CD4-positive, alpha-beta T cell treated with Interleukin-15 for 1 hour (primary cell): ENCODE results near the gene CADM1.

Experiments used
- DNase-seq: peaks from one replicate; pipeline ENCODE4 v3.0.0-alpha.2; 2020

Gene CADM1

GRCh38 chr11:115444542-115444941 lies 59.7 kb downstream of the CADM1 start:
- no peak for DNase-seq

GRCh38 chr11:115439969-115440540 lies 64.2 kb downstream of the CADM1 start:
- DNase-seq, result no peak

DNA sequence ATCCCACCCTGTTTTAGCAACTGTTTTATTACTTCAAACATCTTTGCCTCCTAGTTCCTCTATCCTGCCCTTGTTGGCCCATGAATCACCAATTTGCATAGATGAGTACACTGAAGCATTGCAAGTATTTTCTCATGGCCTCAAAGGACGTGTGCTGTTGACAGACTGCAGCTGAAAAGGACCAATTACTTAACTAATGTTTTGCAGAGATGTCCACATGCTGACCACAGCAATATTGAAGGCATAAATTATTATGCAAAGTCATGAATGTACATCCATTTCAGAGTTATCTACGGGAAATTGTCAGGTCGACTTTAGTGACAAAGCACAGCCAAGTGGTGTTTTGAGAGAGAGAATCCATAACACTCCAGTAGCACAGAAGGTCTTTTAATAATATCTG lies 64.8 kb downstream of the CADM1 start:
- no peak for DNase-seq

DNA sequence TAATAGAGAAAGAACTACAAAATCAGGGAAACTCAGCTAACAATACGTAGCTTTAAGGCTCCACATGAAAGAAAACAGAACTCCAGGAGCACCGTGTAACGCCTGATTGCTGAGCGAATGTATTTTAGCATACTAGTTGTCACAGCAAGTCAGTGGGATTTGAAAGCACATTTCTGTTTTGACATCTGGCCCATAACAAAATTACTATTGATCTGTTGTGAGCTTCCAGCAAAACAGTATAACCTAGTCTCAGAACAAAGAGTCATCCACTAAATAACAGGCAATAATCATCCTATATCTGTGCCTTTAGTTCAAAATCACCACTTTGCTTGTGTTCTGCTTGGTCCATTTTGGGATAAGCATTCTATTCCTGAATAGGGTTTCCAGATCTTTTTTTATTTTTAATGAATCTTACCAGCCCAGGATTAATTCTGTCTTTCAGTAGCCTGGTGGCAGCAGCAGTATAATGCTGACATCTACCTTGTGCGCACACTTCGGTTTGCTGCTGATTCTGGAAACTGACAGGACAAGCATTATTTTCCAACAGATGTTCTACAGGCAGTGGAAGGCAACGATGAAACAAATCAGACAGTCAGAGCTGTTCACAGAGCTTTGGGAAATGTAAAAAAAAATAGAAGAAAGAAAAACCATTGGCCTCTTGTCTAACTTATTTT lies 66.2 kb downstream of the CADM1 start:
- DNase-seq, result no peak

DNA sequence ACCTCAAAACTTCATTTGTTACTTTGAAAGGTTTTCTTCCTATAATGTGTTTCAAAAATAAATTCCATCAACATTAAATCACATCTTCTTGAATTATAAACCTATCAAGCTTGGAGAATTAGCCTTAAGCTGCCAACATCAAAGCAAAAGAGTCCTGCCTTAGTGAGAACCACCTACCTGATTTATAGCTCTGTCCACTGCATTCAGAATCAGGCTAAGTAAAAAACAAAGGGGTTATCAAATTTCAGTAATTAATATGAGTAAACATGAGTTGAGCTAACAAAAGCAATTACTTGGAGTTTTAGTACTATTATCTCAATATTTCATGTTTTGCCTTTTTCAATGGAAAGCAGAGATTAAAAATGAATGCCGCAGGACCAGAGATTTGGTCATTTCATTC lies 73.9 kb downstream of the CADM1 start:
- DNase-seq, result no peak

GRCh38 chr11:115428306-115428705 lies 75.9 kb downstream of the CADM1 start:
- DNase-seq, result no peak

- DNase-seq, result no peak
These were observed 78.4 kb downstream of the CADM1 start for GRCh38 chr11:115425816-115426215.

- DNase-seq, result no peak
These were observed 79.0 kb downstream of the CADM1 start for GRCh38 chr11:115425250-115425649.

GRCh38 chr11:115423728-115424459 lies 80.3 kb downstream of the CADM1 start:
- no peak for DNase-seq

DNA sequence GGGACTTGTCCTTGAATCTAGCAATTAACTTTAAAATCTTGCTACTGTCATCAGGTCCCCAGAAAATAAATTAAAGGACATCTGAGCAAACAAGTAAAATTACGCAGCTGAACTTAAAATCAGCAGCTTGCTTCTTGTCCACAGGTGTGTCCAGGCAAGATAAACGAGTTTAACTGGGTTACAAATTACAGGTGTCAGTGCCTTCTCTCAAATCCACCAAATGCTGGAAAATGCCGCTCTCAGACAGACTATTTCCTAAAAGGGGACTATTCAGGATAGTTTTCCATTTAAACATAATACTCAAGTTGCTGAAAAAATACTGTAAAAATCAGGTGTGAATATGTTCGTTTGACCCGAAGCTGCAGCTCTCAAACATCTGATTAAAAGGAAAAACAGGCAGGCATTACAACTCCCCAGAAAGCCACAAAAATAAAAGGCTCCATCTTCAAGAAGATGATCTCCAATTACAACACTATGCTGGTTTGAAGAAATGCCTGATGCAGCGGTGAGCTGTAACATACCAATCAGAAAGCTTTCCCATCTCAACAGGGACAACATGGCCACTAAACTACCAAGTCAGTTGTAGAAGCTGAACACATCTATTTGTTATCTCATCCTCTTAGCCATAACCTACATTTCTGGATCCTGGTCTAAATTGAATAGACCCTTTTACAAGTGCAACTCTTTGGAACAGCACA lies 82.1 kb downstream of the CADM1 start:
- no peak for DNase-seq

DNA sequence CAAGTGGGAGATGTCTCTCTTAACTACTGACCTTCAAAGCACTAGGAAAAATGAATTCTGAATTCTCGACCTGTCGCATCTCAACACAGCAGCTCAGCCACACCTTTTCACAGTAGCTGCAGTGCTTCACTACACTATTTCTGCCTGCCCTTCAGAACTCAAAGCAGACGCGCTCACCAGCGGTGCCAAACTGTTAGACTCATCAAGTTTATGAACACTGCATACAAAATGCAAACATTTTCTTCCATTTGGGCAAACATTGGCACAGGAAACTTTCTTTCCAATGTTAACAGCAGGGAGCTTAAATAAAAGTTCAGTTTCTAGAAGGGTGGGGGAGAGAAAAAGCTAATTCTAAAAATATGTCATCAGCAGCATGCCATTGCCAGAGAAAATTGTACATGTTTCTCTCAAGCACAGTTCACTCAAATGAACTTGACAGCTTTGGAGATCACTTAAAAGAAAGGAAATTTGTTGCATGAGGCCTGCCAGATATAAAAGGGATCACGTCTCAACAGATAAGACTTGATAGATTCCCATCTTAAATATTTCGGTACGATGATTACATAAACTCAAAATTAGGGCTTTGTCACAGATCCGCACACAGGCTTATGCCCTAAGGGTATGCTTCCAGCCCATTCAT lies 82.7 kb downstream of the CADM1 start:
- no peak for DNase-seq

- no peak for DNase-seq
These were observed 83.7 kb downstream of the CADM1 start for GRCh38 chr11:115420505-115420904.

DNA sequence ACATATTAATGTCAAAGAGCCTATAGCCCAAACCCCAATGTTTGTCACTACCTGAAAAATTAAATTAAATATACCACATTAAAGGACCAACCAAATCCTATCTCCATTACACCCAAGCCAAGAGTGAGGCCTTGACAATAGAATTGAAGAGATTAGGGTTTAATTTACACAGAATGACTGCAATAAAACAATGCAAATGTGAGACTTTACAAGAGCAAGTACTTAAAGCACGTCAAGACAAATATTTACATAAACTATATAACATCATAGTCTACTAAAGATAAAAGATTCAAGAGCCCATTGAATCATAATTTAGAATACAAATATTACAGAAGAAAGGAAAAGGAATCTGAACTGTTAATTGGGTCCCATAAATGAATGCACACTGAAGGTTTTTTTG lies 85.6 kb downstream of the CADM1 start:
- DNase-seq, result no peak

DNA sequence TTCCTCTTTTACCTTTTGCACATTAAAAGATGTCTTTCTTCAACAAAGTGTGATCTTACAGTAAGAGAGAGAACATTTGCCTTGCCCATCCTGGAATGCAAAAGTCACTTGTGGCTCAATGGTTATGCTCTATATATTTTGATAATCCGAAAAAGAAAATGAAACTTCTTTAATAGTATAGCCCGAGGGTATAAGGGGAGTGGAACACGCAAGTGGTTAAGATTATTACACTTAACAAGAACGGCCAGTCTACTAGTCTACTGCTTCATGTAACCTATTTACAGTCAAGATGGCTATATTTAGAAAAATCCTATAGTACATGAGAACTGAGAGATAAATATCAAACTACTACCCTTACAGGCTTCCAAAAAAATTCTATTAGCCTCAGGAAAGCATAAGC lies 86.1 kb downstream of the CADM1 start:
- DNase-seq, result no peak

DNA sequence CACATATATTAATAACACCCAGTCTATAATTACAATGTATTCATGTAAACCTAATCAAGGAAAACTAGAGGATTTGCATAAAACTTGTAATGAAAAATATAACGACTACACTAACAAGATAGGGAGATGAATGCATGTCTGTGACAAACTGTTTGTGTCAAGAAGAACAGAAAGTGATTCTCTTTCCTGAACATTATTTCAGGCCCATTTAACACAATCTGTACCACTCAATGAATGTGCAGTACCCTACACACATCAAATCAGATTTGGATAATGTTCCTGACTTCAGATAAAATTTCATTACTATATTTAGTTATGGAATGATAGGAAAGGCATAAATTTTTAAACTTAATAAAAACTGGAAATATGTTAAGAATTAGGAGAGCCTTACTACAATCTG lies 93.1 kb downstream of the CADM1 start:
- DNase-seq, result no peak

DNA sequence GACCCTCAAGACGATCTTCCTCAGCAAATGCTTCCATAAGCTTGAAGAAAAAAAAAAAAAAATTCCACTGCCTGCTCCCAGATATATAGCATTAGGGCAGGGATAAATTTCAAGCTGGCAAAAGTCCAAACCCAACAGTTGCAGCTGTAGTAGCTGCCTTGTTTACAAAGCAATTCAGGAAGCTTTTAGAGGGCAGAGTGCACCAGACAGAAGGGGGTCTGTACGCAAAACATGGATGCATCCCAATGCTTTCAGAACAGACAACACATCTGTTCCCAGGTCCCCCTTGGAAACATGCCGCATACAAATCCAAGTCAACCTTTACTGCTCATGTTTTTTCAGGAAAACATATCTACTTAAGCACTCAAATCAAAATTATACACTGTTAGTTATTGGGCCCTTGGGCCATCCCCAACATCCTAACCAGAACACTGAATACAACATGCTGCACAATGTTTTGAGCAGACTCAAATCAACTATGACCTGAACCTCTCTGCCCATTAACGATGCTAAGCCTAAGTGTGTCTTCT lies 94.5 kb downstream of the CADM1 start:
- no peak for DNase-seq

- no peak for DNase-seq
These were observed 95.0 kb downstream of the CADM1 start for GRCh38 chr11:115409116-115409670.

DNA sequence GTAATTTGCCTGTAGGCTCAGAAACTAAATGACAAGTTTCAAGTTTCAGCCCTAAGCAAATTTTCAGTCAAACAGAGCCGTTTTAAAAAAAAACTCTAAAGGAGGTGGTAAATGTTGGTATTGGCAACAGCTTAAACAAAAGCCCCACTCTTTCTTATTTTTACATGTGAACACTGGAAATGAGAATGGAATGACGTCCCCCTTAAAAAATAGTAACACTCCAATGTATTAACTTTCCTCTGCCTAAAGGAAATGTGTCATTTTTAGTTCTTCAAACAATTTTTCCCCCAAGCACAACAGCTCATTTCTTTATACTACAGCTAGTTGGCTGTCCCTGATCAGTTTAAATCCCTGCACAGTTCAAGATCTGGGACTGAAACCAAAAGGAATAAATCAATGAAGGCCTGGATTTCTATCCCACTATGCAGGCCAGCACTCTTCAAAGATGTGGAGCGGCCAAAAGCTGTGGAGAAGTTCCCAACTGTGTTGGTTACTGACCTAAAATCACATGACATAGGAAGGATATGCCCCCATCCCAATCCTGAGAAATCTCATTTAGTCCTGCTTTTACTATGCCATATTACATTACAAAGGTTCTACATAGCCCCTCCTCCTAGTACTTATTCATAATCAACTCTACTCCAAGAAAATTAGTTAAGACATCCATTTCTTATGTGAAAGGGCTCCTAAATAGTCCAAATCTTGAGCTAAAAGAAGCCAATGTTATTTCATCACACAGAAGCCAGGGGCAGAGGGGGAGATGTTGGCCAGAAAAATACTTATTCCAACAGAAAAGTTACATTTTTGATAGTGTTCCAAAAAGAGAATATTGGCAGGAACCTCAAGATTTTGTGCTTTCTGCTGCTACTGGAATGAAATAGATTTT lies 95.9 kb downstream of the CADM1 start:
- no peak for DNase-seq

GRCh38 chr11:115407496-115407895 lies 96.7 kb downstream of the CADM1 start:
- no peak for DNase-seq

DNA sequence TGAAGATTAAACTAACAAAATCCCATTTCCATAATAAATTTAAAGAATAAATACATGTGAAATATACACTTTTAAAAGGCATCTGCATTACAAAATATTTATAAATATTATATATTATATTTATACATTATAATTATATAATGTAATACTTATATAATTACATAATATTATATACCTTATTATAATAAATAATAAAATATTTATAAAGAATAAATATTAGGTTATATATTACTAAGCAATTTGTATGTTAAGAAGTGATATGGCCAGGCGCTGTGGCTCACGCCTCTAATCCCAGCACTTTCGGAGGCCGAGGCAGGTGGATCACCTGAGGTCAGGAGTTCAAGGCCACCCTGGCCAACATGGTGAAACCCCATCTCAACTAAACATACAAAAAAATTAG lies 97.8 kb downstream of the CADM1 start:
- DNase-seq, result no peak

- DNase-seq, result no peak
These were observed 105.7 kb downstream of the CADM1 start for GRCh38 chr11:115398333-115399080.
